ENCODE results near the gene MAGI2.

Gene MAGI2

GRCh38 chr7:78198756-78199155, 1254.7 kb downstream of the MAGI2 start:
- no peak for DNase-seq

GRCh38 chr7:78197447-78197846, 1256.0 kb downstream of the MAGI2 start:
- DNase-seq: no peak

- no peak for DNase-seq
Measured at GRCh38 chr7:78195281-78195680, 1258.2 kb downstream of the MAGI2 start.

- no peak for DNase-seq
Measured at GRCh38 chr7:78194611-78195010, 1258.9 kb downstream of the MAGI2 start.

GRCh38 chr7:78191475-78192079, 1261.9 kb downstream of the MAGI2 start:
- DNase-seq: no peak

- DNase-seq: no peak
Measured at GRCh38 chr7:78189762-78190161, 1263.7 kb downstream of the MAGI2 start.

- DNase-seq: no peak
Measured at GRCh38 chr7:78185149-78185745, 1268.2 kb downstream of the MAGI2 start.

GRCh38 chr7:78184299-78184698, 1269.2 kb downstream of the MAGI2 start:
- DNase-seq: no peak

GRCh38 chr7:78179827-78180477, 1273.5 kb downstream of the MAGI2 start:
- no peak for DNase-seq

- DNase-seq: no peak
Measured at GRCh38 chr7:78179211-78179610, 1274.3 kb downstream of the MAGI2 start.

- no peak for DNase-seq
Measured at GRCh38 chr7:78178319-78178718, 1275.1 kb downstream of the MAGI2 start.

- no peak for DNase-seq
Measured at GRCh38 chr7:78176171-78176570, 1277.3 kb downstream of the MAGI2 start.

- no peak for DNase-seq
Measured at GRCh38 chr7:78175330-78176100, 1278.0 kb downstream of the MAGI2 start.

- DNase-seq: no peak
Measured at GRCh38 chr7:78173666-78174065, 1279.8 kb downstream of the MAGI2 start.

- DNase-seq: no peak
Measured at GRCh38 chr7:78172933-78173591, 1280.4 kb downstream of the MAGI2 start.

- DNase-seq: no peak
Measured at GRCh38 chr7:78172267-78172757, 1281.2 kb downstream of the MAGI2 start.

- no peak for DNase-seq
Measured at GRCh38 chr7:78171398-78171797, 1282.1 kb downstream of the MAGI2 start.

- DNase-seq: no peak
Measured at GRCh38 chr7:78170815-78171214, 1282.7 kb downstream of the MAGI2 start.

GRCh38 chr7:78169992-78170391, 1283.5 kb downstream of the MAGI2 start:
- no peak for DNase-seq

GRCh38 chr7:78168865-78169264, 1284.6 kb downstream of the MAGI2 start:
- DNase-seq: no peak

- no peak for DNase-seq
Measured at GRCh38 chr7:78167860-78168259, 1285.6 kb downstream of the MAGI2 start.

- DNase-seq: no peak
Measured at GRCh38 chr7:78165854-78166253, 1287.6 kb downstream of the MAGI2 start.

GRCh38 chr7:78165454-78165853, 1288.0 kb downstream of the MAGI2 start:
- no peak for DNase-seq
